Osteocyte (in vitro differentiated cells): Measurements from ENCODE around the gene NRP2. TPM values are rescaled to one million over a fixed set of nuclear protein-coding genes. Genes with fewer than 3 reads are reported as not detected.

Source experiments
- DNase-seq: peaks from one replicate; pipeline ENCODE4 v3.0.0; 2021; ENCODE audit warnings: mixed read lengths; ENCODE audit not compliant: unreplicated experiment; ENCODE audit errors: extremely low spot score
- H3K27ac Mint-ChIP-seq: one replicate; pipeline ENCODE4 v1.8.0; 2021; ENCODE audit warnings: mild to moderate bottlenecking, mixed read lengths; ENCODE audit not compliant: unreplicated experiment
- H3K27me3 Mint-ChIP-seq: one replicate; pipeline ENCODE4 v1.8.0; 2021; ENCODE audit warnings: mixed read lengths; ENCODE audit not compliant: unreplicated experiment
- H3K36me3 Mint-ChIP-seq: one replicate; pipeline ENCODE4 v1.8.0; 2021; ENCODE audit warnings: mixed read lengths; ENCODE audit not compliant: unreplicated experiment
- H3K4me1 Mint-ChIP-seq: one replicate; pipeline ENCODE4 v1.8.0; 2021; ENCODE audit warnings: mixed read lengths; ENCODE audit not compliant: unreplicated experiment
- H3K4me3 Mint-ChIP-seq: one replicate; pipeline ENCODE4 v1.8.0; 2021; ENCODE audit warnings: mild to moderate bottlenecking, moderate library complexity, mixed read lengths; ENCODE audit not compliant: unreplicated experiment
- H3K9me3 Mint-ChIP-seq: one replicate; pipeline ENCODE4 v1.8.0; 2021; ENCODE audit warnings: mixed read lengths; ENCODE audit not compliant: unreplicated experiment
- CTCF ChIP-seq: fragments of 200-600 bp; sonication (generic); IDR thresholded peaks from 2 replicates; pipeline ENCODE4 v1.5.0; 2021; ENCODE audit warnings: antibody characterized with exemption, mild to moderate bottlenecking, moderate library complexity
- total RNA-seq: library from RNA; stranded (reverse); gene quantifications from 2 replicates; pipeline ENCODE4 v1.2.1, GENCODE V29; 2021

NRP2 gene
- total RNA-seq, 1 donor from 2014 or later, result 52.4 TPM

- no peak overlapping the region for H3K4me3 Mint-ChIP-seq
- H3K4me1 Mint-ChIP-seq, result no peaks in the 10 kb centered on the region
- no peaks in the 10 kb centered on the region for H3K27me3 Mint-ChIP-seq
- no peak for TF ChIP-seq CTCF
- no peaks in the 10 kb centered on the region for H3K9me3 Mint-ChIP-seq
- no peaks in the 10 kb centered on the region for H3K36me3 Mint-ChIP-seq
- DNase-seq, result no peak
- no peak overlapping the region for H3K27ac Mint-ChIP-seq
These were observed 44.4 kb upstream of the NRP2 start for GRCh38 chr2:205637779-205638503.

- no peak for TF ChIP-seq CTCF
- no peak for DNase-seq
- H3K27me3 Mint-ChIP-seq, result no peaks in the 10 kb centered on the region
- no peaks in the 10 kb centered on the region for H3K36me3 Mint-ChIP-seq
- peaks cover 5% of the 10 kb centered on the region for H3K4me1 Mint-ChIP-seq
- no peak overlapping the region for H3K4me3 Mint-ChIP-seq
- H3K9me3 Mint-ChIP-seq, result no peaks in the 10 kb centered on the region
- no peak overlapping the region for H3K27ac Mint-ChIP-seq
These were observed 41.6 kb upstream of the NRP2 start for GRCh38 chr2:205640716-205641115.

- TF ChIP-seq CTCF, result no peak
- no peaks in the 10 kb centered on the region for H3K9me3 Mint-ChIP-seq
- no peaks in the 10 kb centered on the region for H3K36me3 Mint-ChIP-seq
- DNase-seq, result no peak
- no peaks in the 10 kb centered on the region for H3K27me3 Mint-ChIP-seq
- H3K4me3 Mint-ChIP-seq, result no peak overlapping the region
- H3K27ac Mint-ChIP-seq, result no peak overlapping the region
- peaks cover 5% of the 10 kb centered on the region for H3K4me1 Mint-ChIP-seq
These were observed 39.5 kb upstream of the NRP2 start for GRCh38 chr2:205642599-205643356.

GRCh38 chr2:205643391-205643885, 38.9 kb upstream of the NRP2 start:
- H3K4me1 Mint-ChIP-seq, result peaks cover 5% of the 10 kb centered on the region
- no peak overlapping the region for H3K4me3 Mint-ChIP-seq
- no peaks in the 10 kb centered on the region for H3K36me3 Mint-ChIP-seq
- no peak overlapping the region for H3K27ac Mint-ChIP-seq
- no peak for TF ChIP-seq CTCF
- H3K9me3 Mint-ChIP-seq, result no peaks in the 10 kb centered on the region
- no peaks in the 10 kb centered on the region for H3K27me3 Mint-ChIP-seq
- no peak for DNase-seq

GRCh38 chr2:205644018-205644417, 38.3 kb upstream of the NRP2 start:
- no peaks in the 10 kb centered on the region for H3K27me3 Mint-ChIP-seq
- no peaks in the 10 kb centered on the region for H3K9me3 Mint-ChIP-seq
- H3K4me3 Mint-ChIP-seq, result no peak overlapping the region
- H3K27ac Mint-ChIP-seq, result no peak overlapping the region
- no peak for DNase-seq
- H3K36me3 Mint-ChIP-seq, result no peaks in the 10 kb centered on the region
- TF ChIP-seq CTCF, result no peak
- peaks cover 5% of the 10 kb centered on the region for H3K4me1 Mint-ChIP-seq
